Pulmonary artery endothelial cell (primary cell): ENCODE data around the gene GRAMD2B. TPM values are rescaled to one million over a fixed set of nuclear protein-coding genes. Genes with fewer than 3 reads are reported as not detected.
A peak's percentile ranks its signal among the peaks of the same experiment; 100 is the strongest.
"Not testable (repeated sequence)": the region's sequence is repeated elsewhere in the genome, so short reads cannot be mapped to it uniquely, and the experiment has no call there.

Source experiments
- DNase-seq: peaks from one replicate; pipeline ENCODE4 v3.0.0-alpha.2; 2011; ENCODE audit warnings: low read depth, low spot score
- total RNA-seq: library from RNA; depleted of rRNA; stranded (reverse); fragments of >200 nt; gene quantifications from 2 replicates; pipeline ENCODE4 v1.2.3, GENCODE V29; 2014

The GRAMD2B gene, protein sequence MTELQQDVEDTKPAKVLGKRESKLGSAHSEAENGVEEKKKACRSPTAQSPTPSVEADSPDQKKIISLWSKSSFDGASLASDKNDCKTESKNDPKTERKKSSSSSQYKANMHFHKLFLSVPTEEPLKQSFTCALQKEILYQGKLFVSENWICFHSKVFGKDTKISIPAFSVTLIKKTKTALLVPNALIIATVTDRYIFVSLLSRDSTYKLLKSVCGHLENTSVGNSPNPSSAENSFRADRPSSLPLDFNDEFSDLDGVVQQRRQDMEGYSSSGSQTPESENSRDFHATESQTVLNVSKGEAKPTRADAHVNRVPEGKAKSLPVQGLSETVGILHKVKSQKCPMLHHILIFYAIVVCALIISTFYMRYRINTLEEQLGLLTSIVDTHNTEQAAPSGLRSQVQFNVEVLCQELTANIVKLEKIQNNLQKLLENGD
- 2.0 and 3.4 TPM in 2 replicates for total RNA-seq

DNA sequence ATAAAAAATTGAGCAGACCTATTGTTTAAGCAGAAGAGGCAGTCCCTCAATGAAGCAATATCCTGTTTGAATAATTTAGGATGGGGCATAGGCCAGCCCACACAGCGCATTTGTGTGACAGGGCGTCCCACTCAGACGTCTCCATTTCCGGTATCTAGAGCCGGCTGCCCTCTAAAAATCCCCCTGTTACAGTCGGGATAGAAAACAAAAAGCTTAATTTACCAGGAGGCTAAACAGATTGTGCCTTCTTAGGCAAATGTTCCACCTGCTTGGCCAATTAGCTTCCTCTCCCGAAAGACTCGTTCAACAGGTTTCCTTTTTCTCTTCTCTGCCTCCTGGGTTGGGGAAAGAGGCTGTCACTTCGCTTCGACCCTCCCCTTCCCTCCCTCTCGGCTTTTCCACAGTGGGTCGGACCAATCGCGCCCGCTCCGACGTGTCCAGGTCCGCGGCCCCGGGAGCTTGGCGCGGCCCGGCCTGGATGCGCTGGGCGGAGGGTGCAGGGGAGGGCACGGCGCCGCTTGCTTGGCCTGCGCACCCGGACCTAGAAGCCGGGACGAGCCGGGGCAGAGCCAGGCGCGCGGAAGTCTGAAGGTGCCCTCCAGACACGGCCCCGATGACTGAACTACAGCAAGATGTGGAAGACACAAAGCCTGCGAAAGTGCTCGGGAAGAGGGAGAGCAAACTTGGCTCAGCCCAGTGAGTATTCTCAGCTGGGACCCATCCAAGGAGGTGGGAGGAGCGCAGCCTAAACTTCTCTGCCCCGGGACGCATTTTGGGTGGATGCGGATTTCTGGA lies at the start of gene GRAMD2B:
Gene GRAMD2B (plus strand): TSS at position 416 of the 795 bp plus-strand sequence. CDS start 198 bp downstream, at position 614.
- peak; percentile 44 for DNase-seq

DNA sequence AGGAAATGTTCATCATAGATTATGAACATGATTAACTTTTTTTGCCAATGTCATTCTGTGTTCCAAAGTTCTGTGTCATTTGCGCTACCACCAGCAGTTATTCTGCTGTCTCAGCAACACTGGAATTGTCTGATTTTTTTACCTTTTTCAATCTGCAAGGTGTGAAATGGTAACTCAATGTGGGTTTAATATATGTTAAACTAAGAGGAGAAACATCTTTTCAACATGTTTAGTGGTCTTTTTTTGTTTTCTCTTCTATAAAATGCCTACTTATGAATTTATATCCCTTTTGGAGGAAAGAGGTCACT lies 49.1 kb upstream of the GRAMD2B start:
- no peak for DNase-seq

DNA sequence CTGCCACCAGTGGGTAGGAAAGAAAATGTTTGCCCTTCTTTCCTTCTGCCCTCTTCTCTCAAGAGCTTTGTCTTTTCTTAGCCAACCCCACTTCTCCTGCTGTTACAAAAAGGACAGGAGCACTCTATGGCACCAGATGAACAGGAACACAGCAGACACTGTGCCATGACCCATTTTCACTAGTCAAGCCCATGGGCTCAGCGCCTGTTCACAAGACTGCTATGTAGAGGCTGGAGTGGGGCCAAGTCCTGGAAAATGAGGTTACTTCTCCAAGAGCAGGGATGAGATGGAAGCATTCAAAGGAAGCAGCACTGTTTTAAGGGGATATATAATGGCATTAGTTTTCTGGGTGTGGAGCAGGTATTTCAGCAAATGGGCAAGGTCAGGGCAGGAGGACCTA lies 46.8 kb upstream of the GRAMD2B start:
- no peak for DNase-seq

DNA sequence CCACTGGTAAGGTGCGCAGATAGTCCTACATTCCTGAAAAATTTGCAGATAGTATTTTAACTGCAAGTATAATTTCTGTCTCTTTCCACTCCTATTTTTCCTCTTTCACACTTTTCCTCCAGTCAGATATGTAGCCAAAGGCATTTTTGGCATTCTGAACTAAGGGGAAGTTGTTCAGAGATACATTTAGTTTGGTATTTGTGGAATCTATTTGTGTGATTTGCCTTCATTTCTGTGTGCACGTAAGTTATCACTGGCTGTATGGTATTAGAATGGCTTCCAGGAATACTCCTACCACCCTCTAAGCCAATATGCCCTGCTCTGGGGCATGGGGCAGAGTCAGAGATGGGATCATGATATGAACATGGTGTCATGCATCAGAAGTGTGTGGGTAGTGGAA lies 45.8 kb upstream of the GRAMD2B start:
- DNase-seq: no peak

DNA sequence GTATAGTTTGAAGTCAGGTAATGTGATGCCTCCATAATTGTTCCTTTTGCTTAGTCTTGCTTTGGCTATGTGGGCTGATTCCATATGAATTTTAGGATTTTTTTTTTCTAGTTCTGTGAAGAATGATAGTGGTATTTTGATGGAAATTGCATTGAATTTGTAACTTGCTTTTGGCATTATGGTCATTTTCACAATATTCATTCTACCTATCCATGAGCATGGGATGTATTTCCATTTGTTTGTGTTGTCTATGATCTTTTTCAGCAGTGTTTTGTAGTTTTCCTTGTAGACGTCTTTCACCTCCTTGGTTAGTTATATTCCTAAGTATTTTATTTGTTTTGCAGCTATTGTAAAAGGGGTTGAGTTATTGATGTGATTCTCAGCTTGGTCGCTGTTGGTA lies 42.9 kb upstream of the GRAMD2B start:
- DNase-seq: not testable (repeated sequence)

DNA sequence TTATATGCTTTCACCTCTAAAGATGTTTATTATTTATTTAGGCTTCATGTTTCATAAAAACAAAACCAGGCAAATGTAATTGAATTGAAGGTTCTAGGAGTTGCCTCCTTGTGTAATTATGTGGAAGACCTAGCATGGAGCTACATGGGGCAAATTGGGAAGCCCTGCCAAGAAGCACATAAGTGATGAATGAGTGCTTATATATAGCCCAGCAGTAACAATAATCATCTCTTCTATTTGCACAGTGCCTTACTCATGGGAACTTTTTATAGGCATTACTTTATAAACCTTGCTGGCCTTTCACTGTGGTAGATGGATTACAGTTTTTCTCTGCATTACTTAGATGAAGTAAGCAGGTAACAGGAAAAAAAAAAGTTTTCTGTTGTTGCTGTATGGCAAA lies 40.0 kb upstream of the GRAMD2B start:
- DNase-seq: no peak

DNA sequence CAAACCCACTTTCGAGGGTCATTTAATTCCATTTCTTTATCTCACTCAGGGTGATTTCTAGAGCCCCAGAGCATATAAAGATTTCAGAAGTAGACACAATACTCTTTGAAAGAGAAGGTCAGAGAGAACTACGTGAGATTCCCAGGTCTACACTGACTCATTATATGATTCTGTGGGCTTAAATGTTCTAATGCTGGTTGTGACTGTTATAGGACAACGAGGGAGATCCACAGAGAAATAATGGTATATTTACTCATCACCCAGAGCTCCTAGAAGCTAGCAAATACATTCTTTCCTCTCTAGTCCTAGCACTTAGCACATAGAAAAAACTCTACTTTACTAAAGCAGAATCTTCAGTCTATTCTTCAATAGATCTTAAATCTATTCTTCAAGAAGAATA lies 39.4 kb upstream of the GRAMD2B start:
- DNase-seq: no peak

DNA sequence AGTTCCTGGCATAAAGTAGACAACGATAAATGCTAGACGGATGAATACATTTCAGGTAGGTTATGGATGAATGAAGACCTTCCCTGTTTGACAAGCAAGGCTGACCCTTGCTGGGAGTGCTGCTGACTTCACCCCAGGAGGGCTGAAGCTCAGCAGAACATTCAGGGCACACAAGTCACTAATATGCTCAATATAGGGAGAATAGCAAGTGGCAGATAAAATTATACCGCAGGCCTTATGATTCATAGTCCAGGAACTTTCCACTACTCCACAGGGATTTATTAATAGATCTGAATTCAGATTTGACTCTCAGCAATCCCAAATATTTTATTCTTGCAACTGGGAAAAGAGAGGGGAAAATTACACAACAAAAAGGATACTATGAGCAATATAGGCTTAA lies 38.2 kb upstream of the GRAMD2B start:
- DNase-seq: no peak

DNA sequence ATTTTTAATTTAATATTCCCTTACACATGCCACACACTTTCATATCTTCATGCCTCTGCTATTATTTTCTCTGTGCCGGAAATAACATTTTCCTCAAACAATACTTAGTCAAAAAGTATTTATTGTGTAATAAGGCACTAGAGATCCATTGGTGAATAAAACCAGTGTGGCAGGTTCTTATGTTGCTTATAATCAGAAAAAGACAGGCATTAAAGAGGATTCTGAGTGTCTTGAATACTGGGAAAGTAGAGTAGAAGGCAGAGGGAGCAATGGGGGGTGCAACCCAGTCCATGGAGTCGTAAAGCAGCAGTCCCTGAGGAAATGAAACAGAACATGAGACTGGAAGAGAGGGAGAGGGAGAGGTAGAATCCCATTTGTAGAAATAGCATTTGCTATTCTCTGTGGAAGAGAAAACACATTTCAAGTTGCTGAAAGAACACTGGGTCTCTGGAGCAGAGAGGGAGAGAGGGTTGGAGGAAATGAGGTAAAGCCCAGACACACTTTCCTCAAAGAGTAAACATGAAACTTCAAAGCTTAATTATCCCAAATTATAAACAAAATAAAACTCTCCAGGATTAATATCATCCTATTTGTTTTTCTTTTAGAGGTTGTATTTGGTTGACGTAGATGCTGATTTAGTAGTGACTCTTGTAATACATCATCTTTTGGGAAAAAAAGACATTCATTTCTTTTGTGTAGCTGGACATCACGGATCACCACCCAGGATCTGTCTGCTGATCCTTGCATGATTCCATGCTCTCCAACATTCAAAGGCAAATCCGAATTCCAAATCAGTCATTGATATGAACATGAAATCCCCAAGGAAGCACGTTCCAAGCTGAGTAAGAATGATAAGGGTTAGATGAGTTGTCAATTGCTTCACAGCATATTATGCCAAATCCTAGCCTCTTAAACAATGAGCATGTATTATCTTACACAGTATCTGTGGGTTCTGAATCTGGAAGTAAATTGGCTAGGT lies 37.4 kb upstream of the GRAMD2B start:
- no peak for DNase-seq

DNA sequence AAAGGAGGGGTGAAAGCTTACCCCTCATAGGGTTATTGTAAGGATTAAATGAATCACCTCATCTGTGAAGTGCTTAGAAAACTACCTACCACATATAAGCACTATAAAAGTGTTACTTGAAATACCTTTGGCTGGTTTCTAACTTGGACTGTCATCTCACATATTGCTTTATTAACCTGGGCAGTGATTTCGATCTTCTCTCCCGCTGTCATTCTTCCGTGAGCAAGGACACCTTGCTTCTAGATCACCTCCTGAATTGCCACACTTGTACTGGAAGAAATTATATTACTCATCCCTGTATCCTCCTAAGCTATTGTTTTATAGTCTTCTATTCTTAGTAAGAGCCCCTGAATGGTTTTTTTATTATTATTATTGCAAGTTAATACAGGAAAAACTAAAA lies 34.0 kb upstream of the GRAMD2B start:
- DNase-seq: no peak

DNA sequence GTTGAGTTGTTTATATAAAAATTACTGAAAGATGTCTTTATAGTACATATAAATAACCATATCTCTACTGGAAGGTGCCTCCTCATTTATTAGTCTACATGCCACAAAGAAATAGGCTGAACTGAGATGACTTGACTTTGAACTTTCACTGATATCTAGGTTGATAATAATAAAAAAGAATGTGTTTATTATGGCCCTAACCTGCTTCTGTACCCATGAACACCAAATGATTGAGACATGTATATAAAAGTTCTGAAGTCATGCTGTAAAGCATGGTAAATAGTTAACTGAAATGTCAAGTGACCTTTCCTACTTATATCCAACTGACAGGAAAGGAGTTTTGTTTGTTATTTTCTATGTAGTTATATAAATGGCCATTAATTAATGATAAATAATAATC lies 33.2 kb upstream of the GRAMD2B start:
- DNase-seq: no peak

DNA sequence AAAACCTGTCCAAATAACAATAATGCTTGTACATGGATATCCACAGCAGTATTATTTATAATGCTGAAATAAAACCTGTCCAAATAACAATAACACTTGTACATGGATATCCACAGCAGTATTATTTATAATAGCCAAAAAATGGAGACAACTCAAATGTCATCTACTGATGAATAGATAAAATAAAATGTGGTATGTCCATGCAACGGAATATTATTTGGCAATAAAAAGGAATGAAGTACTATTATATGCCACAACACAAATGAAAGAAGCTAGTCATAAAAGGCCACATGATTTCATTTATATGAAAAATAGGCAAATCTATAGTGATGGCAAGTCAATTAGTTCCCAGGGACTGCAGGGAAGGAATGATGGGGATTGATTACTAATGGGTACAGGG lies 31.8 kb upstream of the GRAMD2B start:
- DNase-seq: no peak

DNA sequence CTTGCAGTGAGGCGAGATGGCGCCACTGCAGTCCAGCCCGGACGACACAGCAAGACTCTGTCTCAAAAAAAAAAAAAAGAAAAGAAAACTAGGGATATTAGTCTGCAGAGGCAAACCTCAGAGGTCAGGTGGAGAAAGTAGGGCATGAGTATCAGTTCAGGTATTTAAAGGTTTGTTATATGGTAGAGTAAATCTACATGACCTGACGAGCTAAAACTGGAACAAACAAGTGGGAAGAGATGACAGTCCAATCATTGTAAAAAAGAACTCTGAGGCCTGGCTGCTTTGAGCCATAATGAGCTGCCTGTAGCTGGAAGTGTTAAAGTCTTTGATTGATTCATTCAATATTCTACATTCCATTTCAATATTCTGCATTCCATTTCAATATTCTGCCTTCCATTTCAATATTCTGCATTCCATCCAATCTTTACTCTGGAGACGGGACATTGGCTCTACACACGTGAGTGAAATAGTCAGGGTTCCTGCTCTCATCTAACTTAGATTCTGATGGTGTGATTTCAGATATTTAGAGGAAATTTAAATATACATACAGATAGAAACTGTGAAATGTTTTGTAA lies 28.9 kb upstream of the GRAMD2B start:
- no peak for DNase-seq

DNA sequence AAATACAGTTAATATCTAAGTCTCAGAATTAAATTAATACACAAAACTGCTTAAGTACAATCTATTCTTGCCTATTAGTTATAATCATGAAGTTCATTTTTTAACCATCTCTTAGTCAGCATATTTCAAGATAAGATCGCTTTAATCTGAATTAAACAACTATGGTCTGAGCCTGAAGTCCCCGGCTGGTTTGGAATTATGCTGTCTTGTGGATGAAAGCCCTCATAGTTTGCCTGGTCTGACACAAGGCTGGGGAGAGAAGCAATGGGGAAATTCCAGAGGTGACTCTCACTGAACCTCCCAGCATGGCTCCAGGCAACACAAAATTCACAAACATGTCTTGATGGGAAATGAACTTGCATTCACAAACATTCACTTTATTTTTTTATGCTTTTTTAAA lies 28.0 kb upstream of the GRAMD2B start:
- no peak for DNase-seq

DNA sequence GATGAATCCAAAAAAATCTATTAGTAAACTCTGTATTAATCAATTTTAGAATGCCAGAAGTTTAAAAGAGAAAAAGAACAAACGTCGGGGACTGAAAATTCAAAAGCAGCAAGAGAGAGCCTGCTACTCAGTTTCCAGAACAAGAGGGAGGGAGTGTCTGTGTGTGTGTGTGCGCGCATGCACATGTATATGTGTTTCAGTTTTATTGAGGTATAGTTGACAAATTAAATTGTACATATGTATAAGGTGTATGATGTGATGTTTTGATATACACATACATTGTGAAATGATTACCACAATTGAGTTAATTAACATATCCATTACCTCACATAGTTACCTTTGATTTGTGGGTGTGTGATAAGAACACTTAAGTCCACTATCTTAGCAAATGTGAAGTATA lies 27.6 kb upstream of the GRAMD2B start:
- DNase-seq: no peak

DNA sequence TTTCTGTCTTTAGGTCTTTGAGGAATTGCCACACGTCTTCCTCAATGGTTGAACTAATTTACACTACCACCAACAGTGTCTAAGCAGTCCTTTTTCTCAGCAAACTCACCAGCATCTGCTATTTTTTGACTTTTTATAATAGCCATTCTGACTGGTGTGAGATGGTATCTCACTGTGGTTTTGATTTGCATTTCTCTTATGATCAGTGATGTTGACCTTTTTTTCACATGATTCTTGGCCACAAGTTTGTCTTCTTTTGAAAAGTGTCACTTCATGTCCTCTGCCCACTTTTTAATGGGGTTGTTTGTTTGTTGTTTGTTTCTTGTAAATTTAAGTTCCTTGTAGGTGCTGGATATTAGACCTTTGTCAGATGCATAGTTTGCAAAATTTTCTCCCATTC lies 26.5 kb upstream of the GRAMD2B start:
- not testable (repeated sequence) for DNase-seq

DNA sequence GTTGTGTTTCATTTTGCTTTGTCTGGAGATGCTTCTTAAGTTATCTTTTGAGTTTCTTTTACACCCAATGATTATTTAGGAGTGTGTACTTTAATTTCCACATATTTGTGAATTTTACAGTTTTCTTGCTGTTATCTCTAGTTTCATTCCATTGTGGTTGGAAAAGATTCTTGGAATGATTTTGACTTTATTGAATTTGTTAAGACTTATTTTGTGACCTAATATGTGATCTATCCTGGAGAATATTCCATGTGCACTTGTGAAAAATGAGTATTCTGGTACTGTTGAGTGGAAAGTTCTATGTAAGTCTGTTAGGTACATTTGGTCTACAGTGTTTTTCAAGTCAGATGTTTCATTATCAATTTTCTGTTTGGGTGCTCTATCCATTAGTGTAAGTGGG lies 24.4 kb upstream of the GRAMD2B start:
- DNase-seq: no peak

DNA sequence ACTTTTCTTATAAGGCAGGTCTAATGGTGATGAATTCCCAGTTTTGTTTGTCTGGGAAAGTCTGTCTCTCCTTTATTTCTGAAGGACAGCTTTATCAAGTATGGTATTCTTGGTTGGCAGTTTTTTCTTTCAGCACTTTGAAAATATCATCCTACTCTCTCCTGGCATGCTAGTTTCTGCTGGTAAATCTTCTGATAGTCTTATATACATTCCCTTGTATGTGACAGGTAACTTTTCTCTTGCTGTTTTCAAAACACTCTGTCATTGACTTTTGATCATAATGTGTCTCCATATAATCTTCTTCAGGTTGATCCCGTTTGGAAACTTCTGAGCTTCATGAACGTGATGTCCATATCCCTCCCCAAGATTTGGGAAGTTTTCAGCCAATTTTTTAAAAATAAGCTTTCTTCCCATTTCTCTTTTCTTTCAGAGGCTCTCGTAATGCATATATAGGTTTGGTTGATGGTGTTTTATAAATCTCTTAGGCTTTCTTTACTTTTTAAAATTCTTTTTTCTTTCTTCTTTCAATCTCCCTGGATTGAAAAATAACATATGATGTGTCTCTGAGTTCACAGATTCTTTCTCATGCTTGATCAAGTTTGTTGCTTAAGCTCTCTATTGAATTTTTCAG lies 22.5 kb upstream of the GRAMD2B start:
- DNase-seq: no peak

DNA sequence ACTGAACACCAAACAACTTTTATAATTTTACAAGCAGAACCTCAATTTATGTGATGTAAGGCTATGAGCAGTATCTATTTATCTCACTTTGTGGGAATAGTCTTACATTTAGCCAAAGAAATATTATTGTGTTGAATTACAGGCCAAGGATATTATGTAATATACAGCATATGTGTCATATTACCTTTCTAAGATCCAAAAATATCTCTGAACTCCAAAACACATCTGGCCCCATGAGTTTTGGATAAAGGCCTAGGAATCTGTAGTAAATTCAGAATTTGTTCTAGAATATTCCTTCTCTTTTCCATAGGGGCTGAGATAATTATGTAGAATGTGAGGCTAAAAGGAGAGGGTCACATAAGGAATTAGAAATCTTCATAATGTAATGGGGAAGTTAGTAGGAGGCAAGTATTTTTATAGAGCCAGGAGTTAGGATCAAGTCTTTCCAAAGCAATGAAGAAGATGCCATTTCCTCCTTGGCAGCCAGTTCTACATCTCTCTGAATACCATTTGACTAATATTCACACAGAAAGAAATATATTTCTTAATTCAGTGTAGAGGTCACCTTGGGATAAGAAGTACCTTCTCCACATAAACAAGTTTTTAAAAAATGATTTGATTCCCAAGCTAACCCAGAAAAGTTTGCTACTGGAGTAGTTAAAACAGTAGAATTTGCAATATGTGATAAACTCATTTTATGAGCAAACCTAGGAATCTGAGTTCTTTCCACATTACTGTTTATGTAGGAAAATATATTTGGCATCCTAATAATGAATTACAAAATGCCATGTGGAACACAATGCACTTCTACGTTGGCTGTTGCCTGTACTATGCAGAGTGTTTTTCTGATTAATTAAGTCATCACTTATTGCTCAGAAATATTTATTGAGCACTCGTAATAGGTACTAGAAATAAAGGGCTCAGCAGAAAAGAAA lies 20.3 kb upstream of the GRAMD2B start:
- DNase-seq: no peak

DNA sequence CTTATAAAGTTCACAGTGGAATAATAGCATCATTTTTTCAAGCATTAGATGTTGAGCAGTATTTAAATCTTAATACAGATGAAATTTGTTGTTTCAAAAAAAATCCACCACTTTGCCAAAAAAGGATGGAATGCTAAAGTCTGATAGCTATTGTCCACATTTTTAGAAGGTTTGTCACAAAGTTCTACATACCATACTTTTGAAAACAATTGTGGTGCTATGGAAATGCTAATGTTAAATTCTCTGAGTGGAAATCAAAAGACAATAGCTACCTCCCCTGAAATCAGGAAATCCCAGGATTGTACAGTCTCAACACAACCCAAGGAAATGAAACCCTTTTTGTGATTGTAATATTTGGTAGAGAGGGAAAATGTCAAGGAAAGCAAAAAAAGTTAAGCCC lies 19.3 kb upstream of the GRAMD2B start:
- DNase-seq: peak; percentile 22
